ENCODE results near the gene ARHGAP35. TPM values are rescaled to one million over a fixed set of nuclear protein-coding genes. Genes with fewer than 3 reads are reported as not detected.

Gene ARHGAP35
- total RNA-seq, 1 experiment from 2014 or later, result 52.1 TPM

DNA sequence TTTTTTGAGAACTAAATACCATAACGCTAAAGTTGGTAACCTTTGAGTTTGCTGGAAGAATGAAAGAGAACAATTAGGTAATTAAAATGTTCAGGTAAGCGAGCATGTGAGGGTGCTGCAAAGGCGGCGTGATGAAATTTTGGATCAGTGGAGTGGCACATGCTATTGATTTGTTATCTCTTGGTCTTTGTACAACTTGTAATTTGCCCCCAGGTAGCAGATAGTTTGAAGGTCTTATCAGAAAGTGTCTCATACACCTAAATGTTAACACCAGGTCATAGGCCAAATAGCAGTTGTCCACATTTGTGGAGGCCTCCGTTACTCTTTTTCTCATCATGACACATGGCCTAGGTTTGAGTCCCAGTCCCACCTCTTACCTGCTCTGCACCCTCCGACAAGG is 14.9 kb downstream of the ARHGAP35 start:
- DNase-seq (ENCODE audit: unreplicated experiment), result no peak
- CTCF ChIA-PET, result no interaction called here
- TSS peak; percentile 21 for BruUV-seq (replicated peaks)
- Mint-ChIP-seq H3K27me3 (ENCODE audit: insufficient read depth, unreplicated experiment) (no peaks in the 10 kb centered on the region), H3K4me1 (ENCODE audit: insufficient read depth, unreplicated experiment) (peaks cover 11% of the 10 kb centered on the region), H3K27ac (ENCODE audit: low read depth, unreplicated experiment) (peak overlapping the region; percentile 84), H3K36me3 (ENCODE audit: insufficient read depth, unreplicated experiment) (peaks cover 22% of the 10 kb centered on the region), H3K4me3 (ENCODE audit: unreplicated experiment) (peak overlapping the region; percentile 23), H3K9me3 (ENCODE audit: unreplicated experiment) (no peaks in the 10 kb centered on the region)
- intact Hi-C loops (cut with micrococcal nuclease), result no loop called here
- TF ChIP-seq, protein P1, sequence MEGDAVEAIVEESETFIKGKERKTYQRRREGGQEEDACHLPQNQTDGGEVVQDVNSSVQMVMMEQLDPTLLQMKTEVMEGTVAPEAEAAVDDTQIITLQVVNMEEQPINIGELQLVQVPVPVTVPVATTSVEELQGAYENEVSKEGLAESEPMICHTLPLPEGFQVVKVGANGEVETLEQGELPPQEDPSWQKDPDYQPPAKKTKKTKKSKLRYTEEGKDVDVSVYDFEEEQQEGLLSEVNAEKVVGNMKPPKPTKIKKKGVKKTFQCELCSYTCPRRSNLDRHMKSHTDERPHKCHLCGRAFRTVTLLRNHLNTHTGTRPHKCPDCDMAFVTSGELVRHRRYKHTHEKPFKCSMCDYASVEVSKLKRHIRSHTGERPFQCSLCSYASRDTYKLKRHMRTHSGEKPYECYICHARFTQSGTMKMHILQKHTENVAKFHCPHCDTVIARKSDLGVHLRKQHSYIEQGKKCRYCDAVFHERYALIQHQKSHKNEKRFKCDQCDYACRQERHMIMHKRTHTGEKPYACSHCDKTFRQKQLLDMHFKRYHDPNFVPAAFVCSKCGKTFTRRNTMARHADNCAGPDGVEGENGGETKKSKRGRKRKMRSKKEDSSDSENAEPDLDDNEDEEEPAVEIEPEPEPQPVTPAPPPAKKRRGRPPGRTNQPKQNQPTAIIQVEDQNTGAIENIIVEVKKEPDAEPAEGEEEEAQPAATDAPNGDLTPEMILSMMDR (IDR thresholded peaks at IDR 0.05; ENCODE audit: unreplicated experiment), result no peak
- POLR2A ChIA-PET, result interaction anchor here (1.0 to 5.5 kb wide), 5 partner anchors 10 to 50 kb away, joined by 3 to 50 read pairs (median 4); partner anchors contain the start of gene ARHGAP35

DNA sequence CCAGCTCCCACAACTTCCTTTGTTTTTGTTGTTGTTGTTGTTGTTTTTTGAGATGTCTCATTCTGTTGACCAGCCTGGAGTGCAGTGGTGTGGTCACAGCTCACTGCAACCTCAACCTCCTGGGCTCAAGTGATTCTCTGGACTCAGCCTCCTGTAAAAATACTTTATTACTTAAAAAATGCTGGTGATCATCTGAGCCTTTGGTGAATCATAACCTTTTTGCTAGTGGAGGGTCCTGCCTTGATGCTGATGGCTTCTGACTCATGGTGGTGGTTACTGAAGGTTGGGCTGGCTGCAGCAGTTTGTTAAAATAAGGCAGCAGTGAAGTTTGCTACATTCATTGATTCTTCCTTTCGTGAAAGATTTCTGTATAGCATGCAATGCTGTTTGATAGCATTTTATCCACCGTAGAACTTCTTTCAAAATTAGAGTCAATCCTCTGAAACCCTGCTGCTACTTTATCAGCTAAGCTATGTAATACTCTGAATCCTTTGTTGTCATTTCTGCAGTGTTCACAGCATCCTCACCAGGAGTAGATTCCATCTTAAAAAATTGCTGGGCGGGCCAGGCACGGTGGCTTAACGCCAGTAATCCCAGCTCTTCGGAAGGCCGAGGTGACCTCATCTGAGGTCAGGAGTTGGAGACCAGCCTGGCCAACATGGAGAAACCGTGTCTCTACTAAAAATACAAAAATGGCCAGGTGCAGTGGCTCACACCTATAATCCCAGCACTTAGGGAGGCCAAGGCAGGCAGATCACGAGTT is 18.0 kb downstream of the ARHGAP35 start:
- no peak overlapping the region for H3K27ac Mint-ChIP-seq (ENCODE audit: low read depth, unreplicated experiment)
- no peaks in the 10 kb centered on the region for H3K9me3 Mint-ChIP-seq (ENCODE audit: unreplicated experiment)
- BruUV-seq (replicated peaks), result no TSS peak
- intact Hi-C loops (cut with micrococcal nuclease), result no loop called here
- POLR2A ChIA-PET, result interaction anchor here (0.7 to 1.2 kb wide), 6 partner anchors 10 to 49 kb away, joined by 3 to 5 read pairs (median 4); no protein-coding TSS in a partner anchor
- peak; percentile 58 for DNase-seq (ENCODE audit: unreplicated experiment)
- no peaks in the 10 kb centered on the region for H3K27me3 Mint-ChIP-seq (ENCODE audit: insufficient read depth, unreplicated experiment)
- no peak overlapping the region for H3K4me3 Mint-ChIP-seq (ENCODE audit: unreplicated experiment)
- TF ChIP-seq, protein P1 (IDR thresholded peaks at IDR 0.05; ENCODE audit: unreplicated experiment), result no peak
- H3K36me3 Mint-ChIP-seq (ENCODE audit: insufficient read depth, unreplicated experiment), result peaks cover 16% of the 10 kb centered on the region
- peaks cover 11% of the 10 kb centered on the region for H3K4me1 Mint-ChIP-seq (ENCODE audit: insufficient read depth, unreplicated experiment)
- CTCF ChIA-PET, result no interaction called here

DNA sequence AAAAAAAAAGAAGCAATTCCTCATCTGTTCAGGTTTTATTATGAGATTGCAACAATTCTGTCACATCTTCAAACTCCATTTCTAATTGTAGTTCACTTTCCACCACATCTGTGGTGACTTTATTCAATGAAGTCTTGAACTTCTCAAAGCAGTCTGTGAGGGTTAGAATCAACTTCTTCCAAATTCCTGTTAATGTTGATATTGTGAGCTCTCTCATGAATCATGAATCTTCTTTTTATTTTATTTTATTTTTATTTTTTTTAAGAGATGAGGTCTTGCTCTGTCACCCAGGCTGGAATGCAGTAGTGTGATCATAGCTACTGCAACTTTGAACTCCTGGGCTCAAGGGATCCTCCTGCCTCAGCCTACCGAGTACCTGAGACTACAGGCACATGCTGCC is 19.6 kb downstream of the ARHGAP35 start:
- TF ChIP-seq, protein P1 (IDR thresholded peaks at IDR 0.05; ENCODE audit: unreplicated experiment), result no peak
- Mint-ChIP-seq H3K36me3 (ENCODE audit: insufficient read depth, unreplicated experiment) (peaks cover 16% of the 10 kb centered on the region), H3K9me3 (ENCODE audit: unreplicated experiment) (no peaks in the 10 kb centered on the region), H3K27me3 (ENCODE audit: insufficient read depth, unreplicated experiment) (no peaks in the 10 kb centered on the region), H3K4me1 (ENCODE audit: insufficient read depth, unreplicated experiment) (peaks cover 8% of the 10 kb centered on the region), H3K4me3 (ENCODE audit: unreplicated experiment) (no peak overlapping the region), H3K27ac (ENCODE audit: low read depth, unreplicated experiment) (no peak overlapping the region)
- POLR2A ChIA-PET, result interaction anchor here (0.7 to 2.0 kb wide), 3 partner anchors 10 to 65 kb away, joined by 3 to 6 read pairs (median 4); no protein-coding TSS in a partner anchor
- no peak for DNase-seq (ENCODE audit: unreplicated experiment)
- CTCF ChIA-PET, result interaction anchor here (1.1 kb wide), 1 partner anchor 10 kb away, joined by 3 read pairs; no protein-coding TSS in a partner anchor
- intact Hi-C loops (cut with micrococcal nuclease), result no loop called here
- BruUV-seq (replicated peaks), result no TSS peak

DNA sequence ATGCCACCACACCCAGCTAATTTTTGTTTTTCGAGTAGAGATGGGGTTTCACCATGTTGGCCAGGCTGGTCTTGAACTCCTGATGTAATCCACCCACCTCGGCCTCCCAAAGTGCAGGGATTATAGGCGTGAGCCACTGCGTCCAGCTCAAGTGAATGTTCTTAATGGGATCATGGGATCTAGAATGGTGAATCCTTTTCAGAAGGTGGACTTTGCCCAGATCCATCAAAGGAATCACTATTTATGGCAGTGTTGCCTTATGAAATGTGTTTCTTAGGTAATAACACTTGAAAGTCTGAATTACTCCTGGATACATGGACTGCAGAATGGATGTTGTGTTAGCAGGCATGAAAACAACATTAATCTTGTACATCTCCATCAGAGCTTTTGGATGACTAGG is 20.3 kb downstream of the ARHGAP35 start:
- intact Hi-C loops (cut with micrococcal nuclease), result no loop called here
- TF ChIP-seq, protein P1 (IDR thresholded peaks at IDR 0.05; ENCODE audit: unreplicated experiment), result no peak
- H3K27ac Mint-ChIP-seq (ENCODE audit: low read depth, unreplicated experiment), result no peak overlapping the region
- no peak for DNase-seq (ENCODE audit: unreplicated experiment)
- ChIA-PET CTCF (interaction anchor here (1.1 kb wide), 1 partner anchor 10 kb away, joined by 3 read pairs; no protein-coding TSS in a partner anchor), POLR2A (interaction anchor here (0.7 to 2.0 kb wide), 4 partner anchors 10 to 64 kb away, joined by 3 to 6 read pairs (median 5); no protein-coding TSS in a partner anchor)
- no TSS peak for BruUV-seq (replicated peaks)
- H3K9me3 Mint-ChIP-seq (ENCODE audit: unreplicated experiment), result no peaks in the 10 kb centered on the region
- H3K36me3 Mint-ChIP-seq (ENCODE audit: insufficient read depth, unreplicated experiment), result peaks cover 12% of the 10 kb centered on the region
- no peaks in the 10 kb centered on the region for H3K27me3 Mint-ChIP-seq (ENCODE audit: insufficient read depth, unreplicated experiment)
- peaks cover 9% of the 10 kb centered on the region for H3K4me1 Mint-ChIP-seq (ENCODE audit: insufficient read depth, unreplicated experiment)
- no peak overlapping the region for H3K4me3 Mint-ChIP-seq (ENCODE audit: unreplicated experiment)
